ENCODE data around the gene HELB.

- TF ChIP-seq CTCF (conservative IDR thresholded peaks at IDR 0.05; ENCODE audit: low read depth, low read length) (no peak), EZH2 (IDR thresholded peaks at IDR 0.05; ENCODE audit: borderline replicate concordance, low read depth, low read length, poor library complexity, severe bottlenecking) (no peak)
Observed at GRCh38 chr12:66288121-66288520, 14.2 kb upstream of the HELB start.

Measured in A673 (cell line).